HL-60 (cell line): Measurements from ENCODE around the gene STAC2.

ENCODE experiments used
- CTCF ChIP-seq: IDR thresholded peaks from one replicate; pipeline ENCODE4 v1.5.1; 2011; ENCODE audit warnings: low read length, control low read depth, inconsistent platforms; ENCODE audit not compliant: insufficient read depth
- POLR2AphosphoS5 ChIP-seq: IDR thresholded peaks from 2 replicates; pipeline ENCODE4 v1.6.1; 2012; ENCODE audit warnings: low read depth
- SPI1 ChIP-seq: IDR thresholded peaks from 2 replicates; pipeline ENCODE4 v1.6.1; 2012; ENCODE audit warnings: low read depth, mild to moderate bottlenecking, borderline replicate concordance
- TF ChIP-seq, protein P1 (sequence below): IDR thresholded peaks from 2 replicates; pipeline ENCODE4 v1.6.1; 2012; ENCODE audit warnings: low read depth; ENCODE audit not compliant: insufficient replicate concordance

DNA sequence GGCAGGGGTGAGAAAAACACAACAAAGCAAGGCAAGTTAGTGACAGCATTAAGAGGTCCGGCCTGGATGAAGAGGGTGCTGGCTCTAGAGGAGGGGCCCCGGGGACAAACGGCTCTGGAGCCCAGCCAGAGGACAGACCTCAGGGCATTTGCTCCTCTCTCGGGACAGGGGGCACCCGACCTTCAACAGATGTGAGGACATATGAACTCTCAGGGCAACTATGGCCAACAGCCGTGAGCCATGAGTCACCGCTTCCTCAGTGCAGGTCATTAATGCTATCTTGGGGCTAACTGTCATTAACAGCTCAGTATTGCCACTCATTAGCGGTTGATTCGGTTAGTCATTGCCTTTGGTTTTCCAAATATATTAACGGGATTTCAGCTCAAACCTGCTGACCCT is 50.1 kb downstream of the STAC2 start:
- no peak for TF ChIP-seq CTCF
- TF ChIP-seq POLR2AphosphoS5: no peak
- TF ChIP-seq SPI1: no peak
- TF ChIP-seq, protein P1, sequence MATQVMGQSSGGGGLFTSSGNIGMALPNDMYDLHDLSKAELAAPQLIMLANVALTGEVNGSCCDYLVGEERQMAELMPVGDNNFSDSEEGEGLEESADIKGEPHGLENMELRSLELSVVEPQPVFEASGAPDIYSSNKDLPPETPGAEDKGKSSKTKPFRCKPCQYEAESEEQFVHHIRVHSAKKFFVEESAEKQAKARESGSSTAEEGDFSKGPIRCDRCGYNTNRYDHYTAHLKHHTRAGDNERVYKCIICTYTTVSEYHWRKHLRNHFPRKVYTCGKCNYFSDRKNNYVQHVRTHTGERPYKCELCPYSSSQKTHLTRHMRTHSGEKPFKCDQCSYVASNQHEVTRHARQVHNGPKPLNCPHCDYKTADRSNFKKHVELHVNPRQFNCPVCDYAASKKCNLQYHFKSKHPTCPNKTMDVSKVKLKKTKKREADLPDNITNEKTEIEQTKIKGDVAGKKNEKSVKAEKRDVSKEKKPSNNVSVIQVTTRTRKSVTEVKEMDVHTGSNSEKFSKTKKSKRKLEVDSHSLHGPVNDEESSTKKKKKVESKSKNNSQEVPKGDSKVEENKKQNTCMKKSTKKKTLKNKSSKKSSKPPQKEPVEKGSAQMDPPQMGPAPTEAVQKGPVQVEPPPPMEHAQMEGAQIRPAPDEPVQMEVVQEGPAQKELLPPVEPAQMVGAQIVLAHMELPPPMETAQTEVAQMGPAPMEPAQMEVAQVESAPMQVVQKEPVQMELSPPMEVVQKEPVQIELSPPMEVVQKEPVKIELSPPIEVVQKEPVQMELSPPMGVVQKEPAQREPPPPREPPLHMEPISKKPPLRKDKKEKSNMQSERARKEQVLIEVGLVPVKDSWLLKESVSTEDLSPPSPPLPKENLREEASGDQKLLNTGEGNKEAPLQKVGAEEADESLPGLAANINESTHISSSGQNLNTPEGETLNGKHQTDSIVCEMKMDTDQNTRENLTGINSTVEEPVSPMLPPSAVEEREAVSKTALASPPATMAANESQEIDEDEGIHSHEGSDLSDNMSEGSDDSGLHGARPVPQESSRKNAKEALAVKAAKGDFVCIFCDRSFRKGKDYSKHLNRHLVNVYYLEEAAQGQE: no peak
